ENCODE data around the gene ITPR1.

The ITPR1 gene

GRCh38 chr3:4816306-4816705, 323.2 kb downstream of the ITPR1 start:
- H3K4me3 ChIP-seq (replicated peaks in 1 of 2; ENCODE audit: low read depth in 2 of 2, low read length in 2 of 2), result no peak overlapping the region
- DNase-seq (ENCODE audit: low read depth in 2 of 2), result no peak
- no peak for TF ChIP-seq CTCF (IDR thresholded peaks at IDR 0.05; ENCODE audit: low read depth, low read length)

GRCh38 chr3:4816718-4817117, 323.6 kb downstream of the ITPR1 start:
- DNase-seq (ENCODE audit: low read depth in 2 of 2), result no peak
- TF ChIP-seq CTCF (IDR thresholded peaks at IDR 0.05; ENCODE audit: low read depth, low read length), result no peak
- H3K4me3 ChIP-seq (replicated peaks in 1 of 2; ENCODE audit: low read depth in 2 of 2, low read length in 2 of 2), result no peak overlapping the region

GRCh38 chr3:4817128-4817527, 324.0 kb downstream of the ITPR1 start:
- DNase-seq (ENCODE audit: low read depth in 2 of 2), result no peak
- no peak for TF ChIP-seq CTCF (IDR thresholded peaks at IDR 0.05; ENCODE audit: low read depth, low read length)
- H3K4me3 ChIP-seq (replicated peaks in 1 of 2; ENCODE audit: low read depth in 2 of 2, low read length in 2 of 2), result no peak overlapping the region

- DNase-seq (ENCODE audit: low read depth in 2 of 2), result no peak
- H3K4me3 ChIP-seq (replicated peaks in 1 of 2; ENCODE audit: low read depth in 2 of 2, low read length in 2 of 2), result no peak overlapping the region
- TF ChIP-seq CTCF (IDR thresholded peaks at IDR 0.05; ENCODE audit: low read depth, low read length), result no peak
These were observed 325.0 kb downstream of the ITPR1 start for GRCh38 chr3:4818164-4818563.

GRCh38 chr3:4818986-4819693, 326.0 kb downstream of the ITPR1 start:
- no peak overlapping the region for H3K4me3 ChIP-seq (replicated peaks in 1 of 2; ENCODE audit: low read depth in 2 of 2, low read length in 2 of 2)
- no peak for DNase-seq (ENCODE audit: low read depth in 2 of 2)
- no peak for TF ChIP-seq CTCF (IDR thresholded peaks at IDR 0.05; ENCODE audit: low read depth, low read length)

- DNase-seq (ENCODE audit: low read depth in 2 of 2), result no peak
- no peak overlapping the region for H3K4me3 ChIP-seq (replicated peaks in 1 of 2; ENCODE audit: low read depth in 2 of 2, low read length in 2 of 2)
- TF ChIP-seq CTCF (IDR thresholded peaks at IDR 0.05; ENCODE audit: low read depth, low read length), result no peak
These were observed 326.6 kb downstream of the ITPR1 start for GRCh38 chr3:4819746-4820145.

Measured in cardiac fibroblast (primary cell).